Upper lobe of right lung (tissue), 1 donor: ENCODE results near the gene GALNT16. TPM values are rescaled to one million over a fixed set of nuclear protein-coding genes. Genes with fewer than 3 reads are reported as not detected.

ENCODE experiments used
- ATAC-seq: fragments of 200-7000 bp; cut with Tn5 transposase; one replicate; pipeline ENCODE4 v1.9.1; 2020; ENCODE audit warnings: mild to moderate bottlenecking, moderate library complexity
- DNase-seq: peaks from one replicate; pipeline ENCODE4 v3.0.0-alpha.2; 2020
- H3K27ac ChIP-seq: fragments of 200-600 bp; one replicate; pipeline ENCODE4 v1.8.0; 2022
- H3K27me3 ChIP-seq: fragments of 200-600 bp; one replicate; pipeline ENCODE4 v1.8.0; 2022; ENCODE audit warnings: mild to moderate bottlenecking
- H3K36me3 ChIP-seq: fragments of 200-600 bp; one replicate; pipeline ENCODE4 v1.8.0; 2022
- H3K4me1 ChIP-seq: fragments of 200-600 bp; one replicate; pipeline ENCODE4 v1.8.0; 2022
- H3K4me3 ChIP-seq: fragments of 200-600 bp; one replicate; pipeline ENCODE4 v1.8.0; 2022; ENCODE audit warnings: mild to moderate bottlenecking
- H3K9me3 ChIP-seq: fragments of 200-600 bp; one replicate; pipeline ENCODE4 v1.8.0; 2022
- intact Hi-C: fragments of 100-400 bp; cut with DNase I; formaldehyde crosslinking; loops from one replicate; pipeline ENCODE4 v1.11.0; 2022
- total RNA-seq: library from RNA; stranded (reverse); fragmentation: NEBNext Ultra II Directional; extraction: Animal tissue kit (Norgen Biotek cat#: 25700); gene quantifications from one replicate; pipeline ENCODE4 v1.2.1, GENCODE V29; 2021
- TF ChIP-seq, protein P1 (sequence below): fragments of 200-600 bp; IDR thresholded peaks from one replicate; pipeline ENCODE4 v1.8.0; 2022; ENCODE audit warnings: antibody characterized with exemption
- donor health status: DM: no; HTN: yes; CAD: no; lungs with severe emphysema.

Gene GALNT16
- total RNA-seq, 1 donor from 2014 or later: 3.0 TPM

DNA sequence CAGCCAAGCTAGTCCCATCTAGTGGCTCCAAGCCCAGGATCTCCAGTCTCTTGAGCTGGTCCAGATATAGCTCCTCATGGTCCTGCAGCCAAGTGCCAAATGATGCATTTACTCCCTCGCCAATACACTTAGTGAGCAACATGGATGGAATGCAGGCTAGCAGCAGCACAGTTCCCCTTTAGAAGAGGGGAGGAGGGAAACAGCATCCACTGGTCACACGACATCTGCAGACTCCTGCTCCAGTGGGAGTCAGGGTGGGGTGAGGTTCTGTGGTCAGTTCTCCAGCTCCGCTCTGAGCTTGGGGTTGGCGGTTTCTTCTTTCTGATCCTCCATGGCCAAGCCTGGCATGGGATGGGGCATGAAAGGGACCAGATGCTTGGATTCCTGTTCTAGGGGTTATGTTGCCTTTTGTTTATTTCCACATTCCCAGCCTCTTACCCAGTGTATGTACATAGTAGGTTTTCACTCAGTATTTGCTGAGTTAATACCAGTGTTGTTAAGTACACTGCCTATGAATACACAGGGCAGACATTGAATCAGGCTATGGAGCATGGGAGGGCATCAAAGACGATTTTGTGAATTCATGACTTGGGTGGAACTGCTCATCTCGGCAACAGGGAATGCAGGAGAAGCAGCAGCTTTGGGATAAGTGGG is 57.3 kb downstream of the GALNT16 start:
- ATAC-seq: peak; percentile 79
- H3K9me3 ChIP-seq: no peaks in the 10 kb centered on the region
- no peak overlapping the region for H3K4me3 ChIP-seq
- no peaks in the 10 kb centered on the region for H3K27me3 ChIP-seq
- intact Hi-C loops: no loop called here
- H3K4me1 ChIP-seq: peaks cover 6% of the 10 kb centered on the region
- TF ChIP-seq, protein P1, sequence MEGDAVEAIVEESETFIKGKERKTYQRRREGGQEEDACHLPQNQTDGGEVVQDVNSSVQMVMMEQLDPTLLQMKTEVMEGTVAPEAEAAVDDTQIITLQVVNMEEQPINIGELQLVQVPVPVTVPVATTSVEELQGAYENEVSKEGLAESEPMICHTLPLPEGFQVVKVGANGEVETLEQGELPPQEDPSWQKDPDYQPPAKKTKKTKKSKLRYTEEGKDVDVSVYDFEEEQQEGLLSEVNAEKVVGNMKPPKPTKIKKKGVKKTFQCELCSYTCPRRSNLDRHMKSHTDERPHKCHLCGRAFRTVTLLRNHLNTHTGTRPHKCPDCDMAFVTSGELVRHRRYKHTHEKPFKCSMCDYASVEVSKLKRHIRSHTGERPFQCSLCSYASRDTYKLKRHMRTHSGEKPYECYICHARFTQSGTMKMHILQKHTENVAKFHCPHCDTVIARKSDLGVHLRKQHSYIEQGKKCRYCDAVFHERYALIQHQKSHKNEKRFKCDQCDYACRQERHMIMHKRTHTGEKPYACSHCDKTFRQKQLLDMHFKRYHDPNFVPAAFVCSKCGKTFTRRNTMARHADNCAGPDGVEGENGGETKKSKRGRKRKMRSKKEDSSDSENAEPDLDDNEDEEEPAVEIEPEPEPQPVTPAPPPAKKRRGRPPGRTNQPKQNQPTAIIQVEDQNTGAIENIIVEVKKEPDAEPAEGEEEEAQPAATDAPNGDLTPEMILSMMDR: no peak
- H3K36me3 ChIP-seq: no peaks in the 10 kb centered on the region
- peak; percentile 61 for DNase-seq
- no peak overlapping the region for H3K27ac ChIP-seq

DNA sequence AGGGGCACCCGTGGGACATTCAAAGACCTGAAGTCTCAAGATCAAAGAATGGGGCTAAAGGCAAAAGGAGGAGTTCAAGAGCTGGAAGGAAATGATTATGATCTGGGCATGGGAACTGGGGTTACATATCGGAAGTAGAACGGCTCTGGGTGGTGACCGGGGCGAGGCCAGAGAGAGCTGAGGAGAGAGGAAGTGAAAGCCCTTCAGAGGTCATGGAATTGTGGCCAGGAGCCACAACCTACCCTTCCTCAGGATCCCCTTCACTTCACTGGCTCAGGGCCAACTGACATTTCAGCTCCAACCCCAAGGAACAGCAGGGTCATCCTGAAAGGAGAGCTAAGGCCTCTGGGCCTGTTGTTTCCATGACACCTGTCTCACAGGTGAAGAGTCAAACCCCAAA is 57.8 kb downstream of the GALNT16 start:
- peak; percentile 78 for ATAC-seq
- peak; percentile 71 for DNase-seq
- Histone ChIP-seq H3K4me3 (no peak overlapping the region), H3K27ac (no peak overlapping the region), H3K27me3 (no peaks in the 10 kb centered on the region), H3K4me1 (peaks cover 6% of the 10 kb centered on the region), H3K9me3 (no peaks in the 10 kb centered on the region), H3K36me3 (no peaks in the 10 kb centered on the region)
- intact Hi-C loops: no loop called here
- TF ChIP-seq, protein P1: no peak

DNA sequence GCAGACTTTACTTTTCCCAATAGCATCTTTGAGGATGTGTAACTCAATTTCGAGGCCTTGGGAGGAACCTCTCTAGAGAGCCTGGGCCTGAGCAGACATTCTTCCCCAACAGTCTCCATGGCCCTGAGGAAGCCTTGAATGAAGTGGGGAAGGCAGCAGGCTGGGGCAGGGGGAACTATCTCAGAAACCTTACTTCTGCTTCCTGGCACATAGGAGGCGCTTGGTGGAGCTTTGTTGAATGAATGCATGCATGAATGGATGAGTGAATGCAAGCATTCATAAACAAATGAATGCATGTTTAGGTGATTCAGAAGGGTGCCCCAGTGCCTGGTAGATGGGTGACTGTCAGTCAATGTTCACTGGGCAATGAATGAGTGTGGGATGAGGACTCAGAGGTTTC is 58.3 kb downstream of the GALNT16 start:
- TF ChIP-seq, protein P1: no peak
- intact Hi-C loops: no loop called here
- ATAC-seq (peak; percentile 48), DNase-seq (peak; percentile 32)
- no peaks in the 10 kb centered on the region for H3K9me3 ChIP-seq
- no peak overlapping the region for H3K4me3 ChIP-seq
- no peak overlapping the region for H3K27ac ChIP-seq
- H3K36me3 ChIP-seq: no peaks in the 10 kb centered on the region
- H3K4me1 ChIP-seq: peaks cover 6% of the 10 kb centered on the region
- H3K27me3 ChIP-seq: no peaks in the 10 kb centered on the region

DNA sequence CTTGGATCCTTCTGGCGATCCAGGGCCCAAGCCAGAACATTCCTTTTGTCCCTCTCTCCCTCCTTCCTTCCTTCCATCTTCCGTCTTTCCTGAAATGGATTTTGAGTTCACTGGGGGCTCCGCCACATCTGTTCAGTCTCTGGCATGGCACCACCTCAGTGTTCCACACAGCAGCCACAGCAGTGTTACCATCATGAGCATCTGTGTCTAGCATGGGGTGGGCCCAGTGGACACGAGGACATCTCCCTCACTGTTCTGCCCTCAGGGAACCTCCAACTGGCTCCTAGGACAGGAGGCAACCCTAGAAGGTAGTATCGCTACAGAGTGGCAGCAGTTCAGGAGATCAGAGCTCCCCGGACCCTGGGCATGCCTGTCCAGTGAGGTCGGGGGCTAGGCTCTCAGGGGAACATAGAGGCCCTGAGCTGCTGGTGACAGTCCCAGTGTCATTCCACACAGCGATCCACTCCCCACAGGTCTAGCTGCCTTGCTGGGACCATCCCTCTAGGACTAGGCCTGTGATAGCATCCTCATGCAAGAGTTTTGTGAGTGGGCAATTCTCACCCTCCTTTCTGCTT is 59.0 kb downstream of the GALNT16 start:
- TF ChIP-seq, protein P1: no peak
- H3K4me1 ChIP-seq: peaks cover 6% of the 10 kb centered on the region
- ATAC-seq (no peak), DNase-seq (peak; percentile 47)
- no peak overlapping the region for H3K4me3 ChIP-seq
- H3K36me3 ChIP-seq: no peaks in the 10 kb centered on the region
- intact Hi-C loops: no loop called here
- no peaks in the 10 kb centered on the region for H3K9me3 ChIP-seq
- H3K27me3 ChIP-seq: no peaks in the 10 kb centered on the region
- H3K27ac ChIP-seq: no peak overlapping the region

DNA sequence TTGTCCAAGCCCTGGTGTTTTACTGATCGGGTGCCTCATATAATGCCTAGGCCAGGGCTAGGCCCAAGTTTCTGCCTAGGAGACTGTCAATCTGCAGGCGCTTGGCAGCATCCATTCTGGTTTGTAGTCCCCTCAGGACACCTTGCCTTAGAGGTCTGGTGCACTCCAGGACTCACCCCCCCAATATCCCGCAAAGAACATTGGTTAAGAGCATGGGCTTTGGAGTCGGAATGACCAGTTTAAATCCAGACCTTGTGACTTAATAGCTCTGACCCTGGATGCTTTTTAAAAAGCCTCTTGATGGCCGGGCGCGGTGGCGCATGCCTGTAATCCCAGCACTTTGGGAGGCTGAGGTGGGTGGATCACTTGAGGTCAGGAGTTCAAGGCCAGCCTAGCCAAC is 60.0 kb downstream of the GALNT16 start:
- Histone ChIP-seq H3K9me3 (no peaks in the 10 kb centered on the region), H3K4me3 (no peak overlapping the region), H3K4me1 (peaks cover 6% of the 10 kb centered on the region), H3K27me3 (no peaks in the 10 kb centered on the region), H3K36me3 (no peaks in the 10 kb centered on the region), H3K27ac (no peak overlapping the region)
- ATAC-seq (no peak), DNase-seq (peak; percentile 25)
- intact Hi-C loops: no loop called here
- TF ChIP-seq, protein P1: no peak
